Testis (tissue), 3 donors: Measurements from ENCODE around the gene PRKAG1. TPM values are rescaled to one million over a fixed set of nuclear protein-coding genes. Genes with fewer than 3 reads are reported as not detected.

Experiments used
- DNase-seq: peaks from one replicate; pipeline ENCODE4 v3.0.0-alpha.2; 2019
- H3K27ac ChIP-seq, 2 donors: fragments of 200-600 bp; sonication (generic); one replicate each; pipeline ENCODE4 v1.5.1; 2019
- H3K27me3 ChIP-seq: fragments of 200-600 bp; sonication (generic); one replicate; pipeline ENCODE4 v1.5.1; 2019
- H3K36me3 ChIP-seq: fragments of 200-600 bp; sonication (generic); one replicate; pipeline ENCODE4 v1.5.1; 2017; ENCODE audit warnings: low read depth; ENCODE audit errors: missing control alignments
- H3K4me1 ChIP-seq: fragments of 200-600 bp; sonication (generic); one replicate; pipeline ENCODE4 v1.5.1; 2019
- H3K4me3 ChIP-seq, 2 donors: fragments of 200-600 bp; sonication (generic); one replicate each; pipeline ENCODE4 v1.5.1; 2017 to 2019
- H3K9me3 ChIP-seq: fragments of 200-600 bp; sonication (generic); one replicate; pipeline ENCODE4 v1.5.1; 2017
- CTCF ChIP-seq, 3 experiments: fragments of 450-650 bp in 2 of 3; fragments of 200-600 bp in 1 of 3; sonication (generic) in 1 of 3; IDR thresholded peaks; one replicate each; pipeline ENCODE4 v1.5.1; 2016 to 2019; ENCODE audit warnings: antibody characterized with exemption in 3 of 3, mild to moderate bottlenecking in 2 of 3, moderate library complexity in 1 of 3
- POLR2A ChIP-seq: fragments of 450-650 bp; IDR thresholded peaks from one replicate; pipeline ENCODE4 v1.6.1; 2017; ENCODE audit warnings: antibody characterized with exemption, mild to moderate bottlenecking, moderate library complexity
- WGBS, 2 donors: methylation state at CpG; one replicate each; pipeline ENCODE4 v1.1.5; 2018; 5-methylcytosine and 5-hydroxymethylcytosine counted together
- intact Hi-C: fragments of 100-400 bp; cut with DNase I; formaldehyde crosslinking; loops from one replicate; pipeline ENCODE4 v1.15.1; 2023; ENCODE audit warnings: low total_unique reads
- polyA plus RNA-seq: library from polyadenylated mRNA; stranded (reverse); fragments of 350-450 nt; fragmentation: Illumina TruSeq; extraction: RNeasy Lipid Tissue Mini Kit (QIAGEN cat#74804); gene quantifications from one replicate; pipeline ENCODE4 v1.2.3, GENCODE V29; 2014; ENCODE audit warnings: low read depth, low replicate concordance; ENCODE audit not compliant: insufficient read depth
- total RNA-seq, 2 donors: library from RNA; depleted of rRNA; stranded (reverse); fragments of >200 nt; gene quantifications; one replicate each; pipeline ENCODE4 v1.2.3, GENCODE V29; 2016

PRKAG1 gene
- total and polyA plus RNA-seq, 3 donors from 2014 or later, result 52.7 to 80.7 (median 59.6) TPM

GRCh38 chr12:49036029-49036428 lies 17.5 kb upstream of the PRKAG1 start:
- H3K9me3 ChIP-seq, result no peaks in the 10 kb centered on the region
- DNase-seq, result no peak
- no peak for TF ChIP-seq CTCF (IDR thresholded peaks at IDR 0.05)
- TF ChIP-seq POLR2A, result no peak
- H3K27ac ChIP-seq, result no peak overlapping the region
- H3K4me3 ChIP-seq, result no peak overlapping the region
- H3K4me1 ChIP-seq, result no peaks in the 10 kb centered on the region
- 86 to 96% methylated on average over 4 of the region's 4 CpGs for whole genome bisulfite sequencing, 2 donors
- intact Hi-C loops, result no loop called here
- no peaks in the 10 kb centered on the region for H3K36me3 ChIP-seq
- no peaks in the 10 kb centered on the region for H3K27me3 ChIP-seq

- no peaks in the 10 kb centered on the region for H3K9me3 ChIP-seq
- no peaks in the 10 kb centered on the region for H3K36me3 ChIP-seq
- no peaks in the 10 kb centered on the region for H3K27me3 ChIP-seq
- 66 to 92% methylated on average over 4 of the region's 4 CpGs for WGBS, 2 donors
- intact Hi-C loops, result no loop called here
- DNase-seq, result no peak
- H3K4me3 ChIP-seq, result no peak overlapping the region
- no peak overlapping the region for H3K27ac ChIP-seq
- no peaks in the 10 kb centered on the region for H3K4me1 ChIP-seq
- TF ChIP-seq CTCF (IDR thresholded peaks at IDR 0.05) (no peak), POLR2A (no peak)
Observed at GRCh38 chr12:49034286-49034622, 15.7 kb upstream of the PRKAG1 start.

- 62 to 70% methylated on average over 5 to 12 of the region's 12 CpGs for WGBS, 2 donors
- H3K27me3 ChIP-seq, result no peaks in the 10 kb centered on the region
- no peak overlapping the region for H3K27ac ChIP-seq
- H3K4me1 ChIP-seq, result no peaks in the 10 kb centered on the region
- TF ChIP-seq POLR2A (no peak), CTCF (IDR thresholded peaks at IDR 0.05) (no peak)
- no peak for DNase-seq
- no peaks in the 10 kb centered on the region for H3K36me3 ChIP-seq
- no peaks in the 10 kb centered on the region for H3K9me3 ChIP-seq
- no peak overlapping the region for H3K4me3 ChIP-seq
- intact Hi-C loops, result no loop called here
Observed at GRCh38 chr12:49033611-49034285, 15.2 kb upstream of the PRKAG1 start.

GRCh38 chr12:49032679-49033447 lies 14.3 kb upstream of the PRKAG1 start:
- Histone ChIP-seq H3K27me3 (no peaks in the 10 kb centered on the region), H3K27ac (no peak overlapping the region), H3K4me1 (no peaks in the 10 kb centered on the region), H3K9me3 (no peaks in the 10 kb centered on the region), H3K36me3 (no peaks in the 10 kb centered on the region), H3K4me3 (no peak overlapping the region)
- DNase-seq, result no peak
- 80 to 93% methylated on average over 1 to 3 of the region's 3 CpGs for WGBS, 2 donors
- no peak for TF ChIP-seq CTCF (IDR thresholded peaks at IDR 0.05)
- no peak for TF ChIP-seq POLR2A
- intact Hi-C loops, result no loop called here
